Endodermal cell (in vitro differentiated cells): ENCODE data around the gene DIPK1C. TPM values are rescaled to one million over a fixed set of nuclear protein-coding genes. Genes with fewer than 3 reads are reported as not detected.
"Not testable (repeated sequence)": the region's sequence is repeated elsewhere in the genome, so short reads cannot be mapped to it uniquely, and the experiment has no call there.

ENCODE experiments used
- DNase-seq: peaks from one replicate; pipeline ENCODE4 v3.0.0-alpha.2; 2017
- H3K27ac ChIP-seq: 2 replicates; pipeline ENCODE4 v1.5.1; 2013; ENCODE audit warnings: mild to moderate bottlenecking, low read depth, low read length, moderate library complexity
- H3K27me3 ChIP-seq: 2 replicates; pipeline ENCODE4 v1.6.1; 2013; ENCODE audit warnings: mild to moderate bottlenecking, low read length, moderate library complexity; ENCODE audit not compliant: insufficient read depth, control insufficient read depth, poor library complexity, severe bottlenecking
- H3K36me3 ChIP-seq: 2 replicates; pipeline ENCODE4 v1.7.0; 2013; ENCODE audit warnings: mild to moderate bottlenecking, low read length, moderate library complexity; ENCODE audit not compliant: control insufficient read depth, insufficient read depth
- H3K4me1 ChIP-seq: one replicate; pipeline ENCODE4 v1.7.0; 2013; ENCODE audit warnings: low read length; ENCODE audit not compliant: control insufficient read depth, insufficient read depth
- H3K4me3 ChIP-seq: 2 replicates; pipeline ENCODE4 v1.5.1; 2013; ENCODE audit warnings: mild to moderate bottlenecking, low read length, moderate library complexity
- H3K9ac ChIP-seq: 2 replicates; pipeline ENCODE4 v1.6.1; 2013; ENCODE audit warnings: mild to moderate bottlenecking, low read length, moderate library complexity; ENCODE audit not compliant: poor library complexity, severe bottlenecking; ENCODE audit errors: extremely low read depth
- H3K9me3 ChIP-seq: 2 replicates; pipeline ENCODE4 v1.6.1; 2013; ENCODE audit warnings: mild to moderate bottlenecking, low read length, moderate library complexity; ENCODE audit not compliant: control insufficient read depth
- H3K27ac Mint-ChIP-seq: 2 replicates; pipeline ENCODE4 v1.8.0; 2020; ENCODE audit warnings: mixed read lengths
- H3K27me3 Mint-ChIP-seq: 2 replicates; pipeline ENCODE4 v1.8.0; 2021; ENCODE audit warnings: mild to moderate bottlenecking, mixed read lengths; ENCODE audit not compliant: insufficient read depth
- H3K36me3 Mint-ChIP-seq: 2 replicates; pipeline ENCODE4 v1.8.0; 2020; ENCODE audit warnings: low read depth, mixed read lengths
- H3K4me1 Mint-ChIP-seq: 2 replicates; pipeline ENCODE4 v1.8.0; 2020; ENCODE audit warnings: mixed read lengths
- H3K4me3 Mint-ChIP-seq: 2 replicates; pipeline ENCODE4 v1.8.0; 2020; ENCODE audit warnings: mild to moderate bottlenecking, moderate library complexity, mixed read lengths
- H3K9me3 Mint-ChIP-seq: 2 replicates; pipeline ENCODE4 v1.8.0; 2020; ENCODE audit warnings: mild to moderate bottlenecking, mixed read lengths
- CTCF ChIP-seq: fragments of 200-600 bp; sonication (generic); conservative IDR thresholded peaks from 2 replicates; pipeline ENCODE4 v1.5.0; 2021; ENCODE audit warnings: antibody characterized with exemption, mild to moderate bottlenecking
- WGBS, 2 experiments: methylation state at CpG; one replicate each; pipeline versions ENCODE4 v1.1.5 to v1.1.7; 2013; ENCODE audit warnings: missing lambda C conversion rate in 2 of 2, mixed read lengths in 1 of 2; ENCODE audit not compliant: insufficient coverage in 1 of 2, insufficient read length in 1 of 2; 5-methylcytosine and 5-hydroxymethylcytosine counted together
- total RNA-seq, 2 donors: library from RNA; stranded (reverse); fragmentation: NEBNext Ultra II Directional in 1 of 2; extraction: Animal tissue kit (Norgen Biotek cat#: 25700) in 1 of 2; gene quantifications; 2 replicates in 1 of 2; 3 replicates in 1 of 2; pipeline ENCODE4 v1.2.1, GENCODE V29; 2021

The DIPK1C gene
- total RNA-seq, 2 donors from 2014 or later, result 0.13 TPM; not detected in 1

- Histone ChIP-seq H3K27ac (no peak overlapping the region), H3K4me1 (peaks cover 22% of the 10 kb centered on the region), H3K9ac (no peak overlapping the region), H3K27me3 (no peaks in the 10 kb centered on the region), H3K4me3 (no peak overlapping the region), H3K9me3 (no peaks in the 10 kb centered on the region), H3K36me3 (peaks cover 86% of the 10 kb centered on the region)
- H3K27ac Mint-ChIP-seq, result no peak overlapping the region
- peaks cover 74% of the 10 kb centered on the region for H3K36me3 Mint-ChIP-seq
- TF ChIP-seq CTCF, result no peak
- no peaks in the 10 kb centered on the region for H3K9me3 Mint-ChIP-seq
- H3K4me1 Mint-ChIP-seq, result peaks cover 54% of the 10 kb centered on the region
- DNase-seq, result peak; percentile 12
- no peak overlapping the region for H3K4me3 Mint-ChIP-seq
- H3K27me3 Mint-ChIP-seq, result no peaks in the 10 kb centered on the region
- WGBS, 2 experiments, result 98 to 100% methylated on average over 3 to 4 of the region's 4 CpGs
Measured at GRCh38 chr18:74503137-74503536, 46.0 kb upstream of the DIPK1C start.

GRCh38 chr18:74501386-74501785 is 44.3 kb upstream of the DIPK1C start:
- WGBS, 2 experiments, result 60 to 93% methylated on average over 1 to 4 of the region's 4 CpGs
- Histone ChIP-seq H3K9me3 (no peaks in the 10 kb centered on the region), H3K9ac (no peak overlapping the region), H3K36me3 (peaks cover 84% of the 10 kb centered on the region), H3K4me1 (peaks cover 11% of the 10 kb centered on the region), H3K27me3 (no peaks in the 10 kb centered on the region), H3K27ac (no peak overlapping the region), H3K4me3 (no peak overlapping the region)
- Mint-ChIP-seq H3K9me3 (no peaks in the 10 kb centered on the region), H3K27me3 (no peaks in the 10 kb centered on the region), H3K27ac (peak overlapping the region; percentile 69), H3K4me3 (no peak overlapping the region), H3K36me3 (peaks cover 72% of the 10 kb centered on the region), H3K4me1 (peaks cover 50% of the 10 kb centered on the region)
- DNase-seq, result no peak
- TF ChIP-seq CTCF, result no peak

- H3K9me3 ChIP-seq, DNase-seq, H3K9me3 Mint-ChIP-seq, H3K27ac ChIP-seq, H3K4me3 ChIP-seq, H3K9ac ChIP-seq, H3K4me3 Mint-ChIP-seq, H3K27me3 ChIP-seq, H3K27me3 Mint-ChIP-seq, H3K4me1 ChIP-seq: not testable (repeated sequence)
- WGBS, 2 experiments, result 86 to 95% methylated on average over 3 to 6 of the region's 8 CpGs
- H3K27ac Mint-ChIP-seq, result peak overlapping the region; percentile 69
- H3K4me1 Mint-ChIP-seq, result peaks cover 48% of the 10 kb centered on the region
- peaks cover 78% of the 10 kb centered on the region for H3K36me3 ChIP-seq
- H3K36me3 Mint-ChIP-seq, result peaks cover 69% of the 10 kb centered on the region
Measured at GRCh38 chr18:74500774-74501173, 43.7 kb upstream of the DIPK1C start.

GRCh38 chr18:74500372-74500771 is 43.3 kb upstream of the DIPK1C start:
- Histone ChIP-seq H3K27me3 (no peaks in the 10 kb centered on the region), H3K4me3 (peak overlapping the region; percentile 61), H3K9ac (no peak overlapping the region), H3K27ac (no peak overlapping the region), H3K4me1 (peaks cover 6% of the 10 kb centered on the region), H3K36me3 (peaks cover 75% of the 10 kb centered on the region), H3K9me3 (no peaks in the 10 kb centered on the region)
- peak overlapping the region; percentile 69 for H3K27ac Mint-ChIP-seq
- no peak overlapping the region for H3K4me3 Mint-ChIP-seq
- no peak for TF ChIP-seq CTCF
- H3K27me3 Mint-ChIP-seq, result no peaks in the 10 kb centered on the region
- peaks cover 65% of the 10 kb centered on the region for H3K36me3 Mint-ChIP-seq
- peaks cover 45% of the 10 kb centered on the region for H3K4me1 Mint-ChIP-seq
- 94% methylated on average over 6 of the region's 6 CpGs; no CpG with 5 or more reads in 1 of the 2 experiments for WGBS, 2 experiments
- no peak for DNase-seq
- H3K9me3 Mint-ChIP-seq, result no peaks in the 10 kb centered on the region
